Lower leg skin (tissue), 3 donors: ENCODE results near the gene NAA60.

Experiments
- CTCF ChIP-seq, 3 donors: fragments of 450-650 bp; IDR thresholded peaks; one replicate each; pipeline ENCODE4 v1.5.1; 2016; ENCODE audit warnings: antibody characterized with exemption in 3 of 3, mild to moderate bottlenecking in 3 of 3, moderate library complexity in 2 of 3
- POLR2A ChIP-seq, 2 donors: fragments of 450-650 bp; IDR thresholded peaks; one replicate each; pipeline ENCODE4 v1.6.1; 2016 to 2017; ENCODE audit warnings: antibody characterized with exemption in 2 of 2, mild to moderate bottlenecking in 1 of 2, moderate library complexity in 1 of 2

DNA sequence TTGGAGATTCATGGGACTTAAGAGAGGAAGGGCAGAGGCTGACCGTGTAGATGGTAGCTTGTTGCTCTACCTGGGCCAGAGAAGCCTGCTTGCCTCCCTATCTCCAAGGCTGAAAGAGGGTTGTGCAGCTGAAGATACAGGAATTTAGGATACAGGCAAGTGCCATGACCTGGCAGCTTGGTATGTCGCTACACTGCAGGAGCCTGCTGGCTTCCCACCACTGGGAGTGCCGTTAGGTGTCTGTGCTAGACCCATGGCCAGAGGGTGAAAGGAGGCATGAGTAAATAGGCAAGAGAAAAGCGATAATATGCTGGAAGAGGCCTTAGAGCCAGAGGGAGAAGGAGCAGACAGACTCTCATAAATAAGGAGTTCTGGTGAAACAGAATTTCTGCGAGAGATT is 10.6 kb downstream of the NAA60 start:
- TF ChIP-seq CTCF (IDR thresholded peaks at IDR 0.05) (no peak), POLR2A (IDR thresholded peaks at IDR 0.05) (no peak)
